NCI-H2227 treated with DMSO at 0.1 percent for 48 hours (cell line): ENCODE results near the gene TMEM147.

Source experiments
- DNase-seq: peaks from one replicate; lab custom pipeline; 2025; lab: John Stamatoyannopoulos, UW

Gene TMEM147, protein sequence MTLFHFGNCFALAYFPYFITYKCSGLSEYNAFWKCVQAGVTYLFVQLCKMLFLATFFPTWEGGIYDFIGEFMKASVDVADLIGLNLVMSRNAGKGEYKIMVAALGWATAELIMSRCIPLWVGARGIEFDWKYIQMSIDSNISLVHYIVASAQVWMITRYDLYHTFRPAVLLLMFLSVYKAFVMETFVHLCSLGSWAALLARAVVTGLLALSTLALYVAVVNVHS

DNA sequence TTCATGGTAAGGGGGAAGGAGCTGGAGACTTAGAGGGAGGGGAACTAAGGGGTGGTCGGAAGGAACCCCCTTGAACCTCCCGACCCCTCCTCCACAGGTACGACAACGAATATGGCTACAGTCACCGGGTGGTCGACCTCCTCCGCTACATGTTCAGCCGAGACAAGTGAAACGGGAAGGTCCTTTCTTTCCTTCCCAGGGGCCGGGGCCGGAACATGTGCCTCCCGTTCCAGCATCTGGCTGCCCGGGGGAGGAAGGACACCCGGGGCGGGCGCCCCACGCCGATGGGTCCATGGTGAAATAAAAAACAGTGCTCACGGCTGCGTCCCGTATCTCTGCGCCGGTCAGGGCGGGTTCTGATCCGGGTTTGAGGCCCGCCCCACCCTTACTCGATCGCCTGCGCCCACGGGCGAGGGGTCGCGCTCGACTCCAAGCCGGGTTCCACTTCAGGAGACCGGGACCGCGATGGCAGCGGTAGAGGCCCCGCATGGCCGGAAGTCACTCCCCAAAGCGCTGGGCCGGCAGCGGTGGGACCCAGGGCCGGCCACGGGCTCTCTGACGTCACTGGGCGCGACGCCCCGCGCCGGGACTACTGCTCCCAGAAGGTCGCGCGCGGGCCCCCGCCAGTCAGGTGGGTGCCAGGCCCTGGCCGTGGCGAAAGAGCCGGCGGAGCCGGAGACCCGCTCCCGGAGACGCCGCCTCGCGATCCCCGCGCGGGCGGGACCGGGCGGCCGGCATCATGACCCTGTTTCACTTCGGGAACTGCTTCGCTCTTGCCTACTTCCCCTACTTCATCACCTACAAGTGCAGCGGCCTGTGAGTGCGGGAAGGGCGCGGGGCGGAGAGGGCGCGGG lies at the start of gene TMEM147:
Gene TMEM147, plus strand, starts transcription at position 626 of the 854 bp plus-strand sequence. Its CDS starts 114 bp downstream, at position 740.
- DNase-seq, result peak; percentile 99

GRCh38 chr19:35497406-35497805 lies 48.0 kb upstream of the TMEM147 start:
- no peak for DNase-seq

DNA sequence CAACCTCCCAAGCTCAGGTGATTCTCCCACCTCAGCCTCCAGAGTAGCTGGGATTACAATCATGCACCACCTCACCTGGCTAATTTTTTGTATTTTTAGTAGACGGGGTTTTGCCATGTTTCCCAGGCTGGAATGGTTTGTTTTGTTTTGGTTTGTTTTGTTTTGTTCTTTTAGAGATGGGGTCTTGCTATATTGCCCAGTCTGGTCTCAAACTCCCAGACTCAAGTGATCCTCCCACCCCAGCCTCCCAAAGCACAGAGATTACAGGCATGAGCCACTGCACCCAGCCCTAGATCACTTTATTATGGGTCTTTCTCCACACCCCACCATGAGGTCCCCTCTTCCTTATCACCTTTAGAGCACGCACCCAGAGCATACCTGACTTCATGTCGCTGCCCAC lies 47.2 kb upstream of the TMEM147 start:
- no peak for DNase-seq

- no peak for DNase-seq
Measured at GRCh38 chr19:35498984-35499527, 46.4 kb upstream of the TMEM147 start.

- DNase-seq, result no peak
Measured at GRCh38 chr19:35500611-35501010, 44.8 kb upstream of the TMEM147 start.

- no peak for DNase-seq
Measured at GRCh38 chr19:35501684-35502083, 43.7 kb upstream of the TMEM147 start.

DNA sequence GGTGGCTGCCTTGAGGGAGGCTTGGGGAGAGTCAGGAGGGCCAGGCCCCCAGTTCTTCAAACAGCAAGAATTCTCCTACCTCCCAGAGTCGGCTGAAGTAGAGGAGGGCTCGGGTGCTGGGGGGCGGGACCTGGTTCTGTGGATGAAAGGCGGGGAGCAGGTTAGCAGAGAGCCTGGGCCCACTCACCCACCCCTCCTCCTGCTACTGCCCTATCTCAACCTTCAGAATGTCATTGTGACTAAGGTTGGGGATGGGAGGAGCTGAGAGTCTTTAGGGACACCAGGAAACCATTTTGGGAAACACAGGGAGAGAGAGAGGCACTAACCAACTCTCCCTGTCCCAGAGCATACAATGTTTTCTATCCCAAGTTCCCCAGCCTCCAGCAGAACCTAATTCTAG lies 42.7 kb upstream of the TMEM147 start:
- no peak for DNase-seq

GRCh38 chr19:35506011-35506410 lies 39.4 kb upstream of the TMEM147 start:
- DNase-seq, result no peak

GRCh38 chr19:35507561-35507960 lies 37.9 kb upstream of the TMEM147 start:
- no peak for DNase-seq

GRCh38 chr19:35508129-35508528 lies 37.3 kb upstream of the TMEM147 start:
- no peak for DNase-seq

DNA sequence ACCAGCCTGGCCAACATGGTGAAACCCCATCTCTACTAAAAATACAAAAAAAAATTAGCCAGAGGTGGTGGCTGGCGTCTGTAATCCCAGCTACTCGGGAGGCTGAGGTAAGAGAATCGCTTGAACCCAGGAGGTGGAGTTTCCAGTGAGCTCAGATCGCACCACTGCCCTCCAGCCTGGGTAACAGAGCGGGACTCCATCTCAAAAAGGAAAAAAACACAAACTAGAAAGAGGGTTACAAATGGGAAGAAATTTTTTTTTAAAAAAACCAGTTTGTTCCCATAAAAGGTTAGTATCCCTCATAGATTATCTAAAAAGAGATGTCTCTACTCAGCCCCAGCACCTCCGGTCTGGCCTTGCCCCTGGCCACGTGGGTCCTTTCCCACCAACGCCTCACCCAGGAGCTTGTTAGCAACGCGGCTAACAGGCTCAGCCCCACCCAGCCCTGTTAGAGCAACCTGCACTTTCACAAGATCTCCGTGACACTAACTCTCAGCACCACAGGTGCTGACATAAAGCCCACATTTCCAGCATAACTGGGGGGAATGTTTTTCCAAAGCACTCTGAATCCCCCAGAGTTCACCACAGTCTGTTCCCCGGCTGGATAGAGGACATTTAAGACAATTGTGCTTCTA lies 36.3 kb upstream of the TMEM147 start:
- DNase-seq, result peak; percentile 49

DNA sequence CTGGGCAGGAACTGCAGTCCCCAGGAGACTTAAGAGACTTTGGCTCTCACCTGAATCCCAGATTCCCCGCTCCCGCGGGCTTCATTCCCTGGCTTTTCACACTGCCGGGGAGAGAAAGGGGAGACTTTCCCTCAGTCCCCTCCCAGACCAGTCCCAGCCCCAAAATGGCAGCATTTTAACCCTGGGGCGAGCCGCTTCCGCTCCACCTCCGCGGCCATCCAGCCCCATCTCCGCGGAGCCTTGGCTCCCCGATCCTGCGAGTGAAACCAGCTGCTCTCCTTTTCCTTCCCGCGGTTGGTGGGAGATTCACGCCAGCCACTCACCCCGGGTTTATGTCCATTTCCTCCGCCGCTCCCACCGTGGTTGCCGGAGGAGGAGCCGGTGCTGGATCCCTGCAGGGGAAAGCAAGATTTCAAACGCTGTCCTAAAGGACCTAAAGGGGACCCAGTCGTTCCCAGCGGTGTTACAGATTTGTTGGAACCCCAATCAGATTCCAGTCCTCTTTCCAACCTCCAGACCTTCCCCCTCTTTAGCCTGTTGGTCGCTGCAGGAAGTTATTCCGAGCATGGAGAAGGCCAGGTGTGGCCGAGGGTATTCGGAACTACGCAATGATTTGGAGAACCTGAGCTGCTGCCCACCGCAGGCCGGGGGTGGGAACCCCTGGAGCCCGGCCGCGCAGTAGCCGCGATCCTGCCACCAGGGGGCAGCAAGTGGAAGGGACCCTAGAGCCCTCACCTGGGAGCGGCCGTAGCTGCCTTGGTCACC lies 35.4 kb upstream of the TMEM147 start:
- peak; percentile 95 for DNase-seq

DNA sequence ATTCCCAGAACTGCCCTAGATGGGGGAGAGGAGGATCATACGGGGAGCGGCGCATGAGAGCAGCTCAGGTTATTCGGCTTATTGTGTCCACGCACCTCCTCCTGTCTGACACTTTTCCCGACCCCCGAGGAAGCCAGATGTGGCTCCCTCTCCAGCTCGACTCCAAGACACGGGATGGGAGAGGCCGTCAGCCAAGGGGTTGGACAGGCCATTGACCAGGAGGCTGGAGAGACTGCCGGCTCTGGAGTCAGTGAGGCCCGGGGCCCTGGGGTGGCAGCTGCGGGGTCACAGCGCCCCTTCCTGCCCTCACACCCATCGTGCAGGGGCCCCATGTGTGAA lies 34.8 kb upstream of the TMEM147 start:
- DNase-seq, result no peak

GRCh38 chr19:35511337-35511736 lies 34.1 kb upstream of the TMEM147 start:
- no peak for DNase-seq

DNA sequence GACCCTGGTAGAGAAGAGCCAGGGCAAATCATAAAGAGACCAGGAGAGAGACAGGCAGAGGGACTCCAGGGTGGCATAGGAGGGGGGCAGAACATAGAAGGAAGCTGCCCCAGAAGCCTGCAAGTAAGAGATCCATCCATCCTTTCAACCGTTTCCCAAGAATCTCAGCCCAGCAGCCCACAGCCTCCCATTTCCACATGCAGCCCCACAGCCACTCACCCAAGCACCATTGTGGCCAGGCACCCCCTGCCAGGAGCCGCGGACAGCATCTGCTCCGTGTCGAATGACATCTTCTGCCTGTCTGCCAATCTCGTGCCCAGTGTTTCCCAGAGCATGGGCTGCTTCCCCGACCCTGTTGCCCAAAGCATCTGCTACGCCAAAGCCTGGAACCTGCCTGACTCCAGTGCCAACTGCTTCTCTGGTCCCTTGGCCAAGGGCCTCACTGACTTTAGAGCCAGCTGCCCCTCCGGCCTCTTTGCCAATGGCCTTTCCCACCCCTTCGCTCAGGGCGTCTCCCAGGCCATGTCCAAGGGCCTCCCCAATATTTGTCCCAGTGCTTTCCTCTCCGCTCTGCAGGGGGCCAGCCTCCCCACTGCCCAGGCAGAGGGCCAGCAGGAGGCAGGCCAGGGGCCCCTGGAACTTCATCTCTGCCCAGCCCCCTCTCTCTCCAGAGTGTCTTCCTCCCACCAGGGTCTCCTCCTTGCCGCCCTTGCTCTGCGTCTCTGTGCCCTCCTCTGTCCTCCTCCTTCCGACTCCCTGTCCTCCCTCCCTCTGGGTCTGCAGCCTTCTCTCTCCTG lies 32.4 kb upstream of the TMEM147 start:
- no peak for DNase-seq

- DNase-seq, result no peak
Measured at GRCh38 chr19:35513628-35514281, 31.7 kb upstream of the TMEM147 start, which contains the start of gene DMKN. TSS of gene DMKN (minus strand) at chr19:35513649. CDS start at chr19:35513475, 174 bp downstream.

- no peak for DNase-seq
Measured at GRCh38 chr19:35514282-35514809, 31.1 kb upstream of the TMEM147 start.

DNA sequence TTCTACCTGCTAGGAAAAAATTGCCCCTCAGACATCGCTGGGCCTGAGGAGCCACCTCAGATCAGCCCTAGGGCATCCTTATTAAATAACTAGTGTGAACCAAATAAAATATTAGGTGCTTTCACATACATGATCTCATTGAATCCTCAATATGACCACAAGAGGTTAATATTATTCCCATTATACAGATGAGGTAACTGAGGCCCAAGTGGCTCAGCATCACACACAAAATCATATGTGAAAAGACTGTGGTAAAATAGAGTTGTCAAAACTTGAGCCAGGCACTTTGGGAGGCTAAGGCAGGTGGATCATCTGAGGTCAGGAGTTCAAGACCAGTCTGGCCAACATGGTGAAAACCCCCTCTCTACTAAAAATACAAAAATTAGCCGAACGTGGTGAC lies 29.1 kb upstream of the TMEM147 start:
- no peak for DNase-seq

GRCh38 chr19:35517342-35517741 lies 28.1 kb upstream of the TMEM147 start:
- DNase-seq, result no peak

DNA sequence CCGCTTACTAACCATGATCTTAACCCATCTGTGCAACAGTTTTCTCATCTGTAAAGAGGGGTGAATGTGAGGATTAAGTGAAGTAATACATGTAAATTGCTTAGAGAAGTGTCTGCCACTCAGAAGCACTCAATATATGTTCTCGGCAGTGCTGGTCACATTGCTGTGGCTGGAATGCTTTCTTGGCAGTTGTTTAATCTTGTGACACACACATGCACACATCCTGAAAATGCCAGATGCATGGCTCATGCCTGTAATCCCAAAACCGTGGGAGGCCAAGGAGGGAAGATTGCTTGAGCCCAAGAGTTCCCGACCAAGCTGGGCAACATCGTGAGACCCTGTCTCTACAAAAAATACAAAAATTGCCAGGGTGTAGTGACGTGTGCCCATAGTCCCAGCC lies 27.1 kb upstream of the TMEM147 start:
- no peak for DNase-seq
